Epidermal melanocyte (primary cell): Measurements from ENCODE around the gene CDH4.

Experiments used
- DNase-seq: peaks from one replicate; pipeline ENCODE4 v3.0.0; 2011; ENCODE audit warnings: low spot score; ENCODE audit not compliant: insufficient read length

The CDH4 gene

DNA sequence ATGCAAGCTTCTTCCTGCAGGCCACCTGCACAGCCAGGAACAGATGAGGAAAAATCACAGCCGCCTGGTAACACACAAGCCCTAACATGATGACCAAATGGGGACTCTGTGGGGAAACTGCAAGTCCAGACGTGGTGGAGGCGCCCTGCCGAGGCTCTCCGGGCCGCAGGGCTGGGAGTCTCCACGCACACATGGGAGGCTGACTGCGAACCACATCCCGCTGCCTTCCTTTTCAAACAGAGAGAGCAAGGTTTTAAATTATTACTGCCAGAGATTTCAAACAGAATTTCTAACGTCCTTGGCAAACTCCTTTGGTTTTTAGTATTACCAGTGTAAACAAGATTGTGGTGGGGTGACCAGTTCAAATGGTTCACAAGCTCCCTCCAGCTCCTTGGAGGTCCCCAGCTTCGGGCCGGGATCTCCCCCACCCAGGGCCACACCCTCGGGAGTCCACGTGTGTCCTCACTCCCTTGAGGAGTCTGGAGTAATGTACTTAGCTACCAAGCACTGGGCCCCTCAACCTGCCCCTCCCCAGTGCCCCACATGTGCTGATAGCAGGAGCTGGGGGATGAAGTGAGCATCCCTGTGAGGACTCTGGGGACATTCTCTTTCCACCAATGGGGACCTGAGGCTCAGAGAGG, 560.9 kb downstream of the CDH4 start:
- DNase-seq: no peak

DNA sequence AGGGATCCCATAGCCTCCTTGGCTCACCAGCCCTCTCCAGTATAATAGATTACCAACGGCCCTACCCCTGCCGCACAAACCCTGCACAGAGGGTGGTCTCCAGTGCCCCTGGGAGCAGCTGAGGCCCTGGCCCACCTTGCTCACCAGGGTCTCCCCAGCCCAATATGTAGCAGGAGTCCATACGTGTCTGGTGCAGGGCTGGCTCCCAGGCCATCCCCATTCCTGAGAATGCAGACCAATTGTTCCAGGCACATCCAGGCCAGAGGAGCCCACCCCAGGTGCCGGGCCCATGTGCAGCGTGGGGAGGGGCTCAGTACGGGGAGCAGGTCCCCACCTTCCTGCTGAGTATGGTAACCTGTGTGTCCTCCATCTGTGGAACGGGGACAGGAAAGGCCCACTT, 561.7 kb downstream of the CDH4 start:
- no peak for DNase-seq

DNA sequence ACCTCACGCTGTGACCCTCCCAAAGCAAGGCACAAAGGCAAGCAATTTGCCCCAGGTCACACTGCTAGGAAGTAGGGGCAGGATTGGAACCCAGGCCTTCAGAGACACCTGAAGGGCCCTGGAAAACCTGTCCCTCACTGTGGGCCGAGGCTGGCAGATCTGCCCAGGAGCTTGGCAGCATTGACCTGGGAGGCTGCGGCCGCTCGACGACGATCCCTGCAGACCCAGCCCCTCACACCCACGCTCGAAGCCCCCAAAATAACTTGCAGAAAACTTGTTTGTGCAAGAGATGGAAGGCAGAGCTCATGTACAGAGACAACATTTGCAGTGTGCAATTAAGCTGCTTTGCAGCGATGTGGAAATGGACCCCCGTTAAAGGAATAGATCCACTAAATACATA, 562.2 kb downstream of the CDH4 start:
- DNase-seq: no peak

DNA sequence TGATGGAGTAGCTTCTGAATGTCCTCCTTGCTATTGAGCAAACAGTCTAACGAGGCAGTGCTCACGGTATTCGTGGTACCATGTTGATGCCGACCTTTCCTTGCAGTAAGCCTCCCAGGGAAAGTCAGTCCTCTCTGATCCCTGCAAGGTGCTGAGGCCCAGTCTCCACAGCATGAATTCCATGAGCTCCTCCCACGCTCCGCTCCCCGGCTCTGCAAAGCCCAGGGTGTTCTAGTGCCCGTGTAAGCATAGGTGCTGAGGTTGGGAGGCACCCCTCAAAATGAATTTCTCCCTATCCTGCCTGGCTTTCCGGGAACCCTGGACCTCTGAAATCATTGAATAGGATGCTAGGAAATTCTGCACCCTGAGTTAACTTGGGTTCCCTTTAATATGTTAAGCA, 562.7 kb downstream of the CDH4 start:
- no peak for DNase-seq

DNA sequence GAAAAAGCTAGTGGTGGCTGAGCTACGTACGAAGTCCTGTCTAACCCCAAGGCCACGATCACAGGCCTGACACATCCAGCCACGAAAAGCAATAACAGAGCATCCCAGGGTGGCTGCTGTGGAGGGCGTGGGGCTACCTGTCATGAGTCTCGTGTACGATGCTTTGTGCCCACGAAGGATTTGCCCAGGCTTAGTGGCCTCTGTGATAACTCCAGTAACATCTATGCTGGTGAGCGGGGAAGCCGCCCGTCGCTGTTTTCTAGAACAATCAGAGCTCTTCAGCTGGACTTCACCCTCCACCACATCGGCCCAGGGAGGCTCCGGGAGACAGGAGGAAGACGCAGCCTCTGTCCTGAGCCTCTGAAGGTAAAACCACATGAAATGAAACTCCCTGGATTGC, 563.1 kb downstream of the CDH4 start:
- no peak for DNase-seq

DNA sequence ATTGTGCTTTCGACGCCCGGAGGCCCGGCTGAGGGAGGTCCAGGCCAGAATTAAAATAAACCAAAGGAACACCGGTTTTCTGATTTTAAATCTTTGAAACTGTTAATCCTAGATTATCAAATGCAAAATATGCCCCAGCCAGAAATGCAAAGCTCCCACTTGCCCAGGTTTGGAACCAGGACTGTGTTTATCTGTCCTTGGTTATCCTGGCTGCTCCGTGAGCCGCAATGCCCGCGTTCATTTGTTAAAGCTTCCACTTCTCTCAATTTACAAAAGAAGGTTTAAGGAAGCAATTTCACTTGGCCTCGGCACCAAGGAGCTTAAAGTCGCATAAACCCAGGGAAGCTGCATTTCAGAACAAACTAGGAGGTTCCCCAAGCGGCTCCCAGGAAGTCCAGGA, 563.6 kb downstream of the CDH4 start:
- no peak for DNase-seq

DNA sequence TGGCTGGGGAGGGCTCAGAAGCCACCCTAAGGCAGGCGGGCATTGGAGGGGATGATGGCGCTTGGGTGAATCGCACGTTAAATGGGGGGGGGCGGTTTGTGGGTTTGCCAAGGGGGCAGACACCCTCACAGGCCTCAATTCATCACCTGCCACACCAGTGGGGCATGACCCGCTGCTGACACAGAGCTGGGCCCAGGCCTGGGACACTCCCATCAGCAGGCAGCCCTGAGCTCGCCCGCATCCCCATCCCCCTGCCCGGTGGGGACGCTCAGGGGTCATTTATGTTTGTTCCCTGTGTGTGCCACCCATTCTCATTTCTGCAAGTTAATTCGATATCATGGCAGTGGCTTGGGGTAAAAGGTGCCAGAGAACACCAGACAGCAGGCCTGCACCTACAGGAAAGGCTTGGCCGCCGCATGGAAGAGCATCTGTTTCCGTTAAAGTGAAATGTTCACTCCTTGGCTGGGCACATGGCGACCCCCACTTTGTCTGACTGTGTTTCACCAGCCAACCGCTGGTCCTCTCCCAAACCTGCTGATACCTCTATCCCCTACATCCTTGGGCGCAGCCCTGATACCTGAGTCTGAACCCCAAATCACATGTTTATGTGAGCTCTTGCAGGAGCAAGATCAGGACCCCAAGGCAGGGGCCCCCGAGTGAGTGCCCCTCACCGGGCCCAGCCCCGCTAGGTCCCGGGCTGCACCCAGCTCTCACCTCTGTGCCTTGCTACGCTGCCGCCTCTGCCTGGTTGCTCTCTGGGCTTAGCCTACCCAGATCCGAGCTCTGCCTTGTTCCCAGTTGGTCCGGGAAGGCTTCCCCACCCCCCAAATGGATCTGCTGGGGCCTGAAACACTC, 564.8 kb downstream of the CDH4 start:
- no peak for DNase-seq

DNA sequence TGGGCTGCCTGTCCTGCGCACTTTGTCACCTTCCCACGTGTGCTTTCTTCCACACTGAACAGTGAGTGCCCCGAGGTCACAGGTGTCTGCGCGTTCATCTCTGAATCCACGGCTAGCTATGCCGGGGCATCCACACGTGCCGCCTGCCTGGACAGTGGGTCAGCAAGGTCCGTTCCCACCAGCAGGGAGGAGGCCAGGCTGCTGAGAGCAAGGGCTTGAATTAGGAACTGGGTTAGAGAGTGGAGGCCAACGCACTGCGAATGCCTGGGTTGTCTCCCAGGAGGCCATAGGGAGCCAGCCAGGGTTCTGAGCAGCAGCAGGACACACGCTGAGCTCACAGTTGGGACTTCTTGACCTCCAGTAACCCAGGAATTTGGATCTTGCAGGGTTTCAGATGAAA, 565.5 kb downstream of the CDH4 start:
- no peak for DNase-seq

DNA sequence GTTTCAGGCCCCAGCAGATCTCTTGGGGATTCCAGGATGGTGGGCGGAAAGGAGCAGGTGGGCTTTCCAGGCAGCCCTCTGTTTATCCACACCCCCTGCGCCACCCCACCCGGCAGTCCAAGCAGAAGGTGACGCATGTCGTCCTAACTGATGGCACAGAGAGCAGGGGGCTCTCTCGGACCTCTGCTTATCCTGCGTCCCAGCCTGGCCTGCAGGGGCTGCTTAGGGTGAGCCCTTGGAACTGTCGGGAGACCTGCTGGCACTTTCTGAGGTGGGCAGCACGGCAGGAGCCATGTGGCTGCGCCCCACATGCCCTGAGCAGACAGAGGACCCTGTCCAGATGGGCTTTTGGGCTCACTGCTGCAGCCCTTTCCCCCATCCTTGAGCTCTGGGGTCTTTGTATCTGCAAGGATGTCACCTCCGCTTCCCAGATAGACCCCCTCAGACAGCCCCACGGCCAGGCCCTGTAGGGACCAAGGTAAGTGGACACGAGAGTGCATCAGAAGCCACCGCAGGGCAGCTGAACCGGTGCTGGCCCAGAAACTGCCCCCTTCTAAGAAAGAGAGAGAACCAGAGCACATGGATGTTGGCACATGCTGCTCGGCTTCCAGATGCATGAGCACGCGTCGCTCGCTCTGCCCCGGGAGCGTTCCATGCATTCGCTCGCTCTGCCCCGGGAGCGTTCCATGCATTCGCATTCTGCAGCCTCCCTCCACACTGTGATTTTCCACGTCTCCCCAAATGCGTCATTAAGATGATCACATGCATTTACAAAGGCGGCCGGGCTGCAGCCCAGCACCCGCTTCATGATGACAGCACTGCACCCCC, 566.9 kb downstream of the CDH4 start:
- DNase-seq: no peak

DNA sequence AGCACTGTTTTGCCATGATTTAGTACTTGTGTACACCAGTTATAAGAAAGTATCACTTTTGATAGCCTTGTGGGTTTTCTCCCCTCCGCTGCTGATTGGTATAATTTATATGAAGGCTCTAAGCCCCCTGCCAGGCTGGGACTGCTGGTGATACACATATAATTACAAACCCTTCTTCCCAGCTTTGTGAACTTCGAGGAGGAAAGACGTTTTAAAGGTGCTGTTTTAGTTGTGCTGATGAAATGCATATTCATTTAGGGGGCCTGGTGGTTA, 567.4 kb downstream of the CDH4 start:
- DNase-seq: no peak

DNA sequence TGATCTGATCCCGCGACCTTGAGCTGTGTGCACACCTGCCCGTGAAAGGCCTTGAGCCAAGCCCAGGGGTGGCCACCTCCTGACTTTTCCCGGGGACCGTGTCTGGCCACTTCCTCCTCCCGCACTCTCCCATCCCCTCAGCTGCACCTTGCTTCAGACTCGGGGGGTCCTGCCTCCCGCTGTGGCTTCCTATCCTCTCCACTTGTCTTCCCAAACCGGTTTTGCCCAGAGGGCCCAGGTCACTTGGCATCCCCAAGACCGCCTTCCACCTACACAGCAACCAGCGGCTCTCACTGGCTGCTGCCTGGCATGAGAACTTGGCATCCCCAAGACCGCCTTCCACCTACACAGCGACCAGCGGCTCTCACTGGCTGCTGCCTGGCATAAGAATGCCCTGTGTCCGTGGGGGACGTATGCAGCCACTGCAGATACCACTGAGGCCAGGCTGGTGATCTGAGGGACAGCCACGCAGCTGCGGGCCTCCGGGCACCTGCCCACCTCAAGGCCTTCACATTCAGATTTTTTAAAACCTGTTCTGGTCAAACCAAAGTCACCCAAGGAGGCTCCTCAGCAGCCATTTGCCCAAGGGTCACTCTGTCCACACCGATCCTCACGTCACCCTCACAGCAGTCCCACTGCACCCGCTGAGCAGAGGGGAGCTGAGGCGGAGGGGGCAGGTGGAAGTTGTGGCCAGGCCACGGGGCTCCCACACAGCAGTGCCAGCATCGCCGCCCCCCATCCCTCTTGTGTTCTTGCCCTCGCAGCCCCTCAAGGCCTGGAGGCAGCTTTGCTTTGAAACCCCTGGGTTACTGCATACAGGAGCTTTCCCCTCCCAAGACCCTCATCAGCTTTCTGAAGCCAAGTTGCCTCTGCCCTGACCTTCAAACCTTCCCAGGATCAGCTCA, 568.1 kb downstream of the CDH4 start:
- DNase-seq: no peak

DNA sequence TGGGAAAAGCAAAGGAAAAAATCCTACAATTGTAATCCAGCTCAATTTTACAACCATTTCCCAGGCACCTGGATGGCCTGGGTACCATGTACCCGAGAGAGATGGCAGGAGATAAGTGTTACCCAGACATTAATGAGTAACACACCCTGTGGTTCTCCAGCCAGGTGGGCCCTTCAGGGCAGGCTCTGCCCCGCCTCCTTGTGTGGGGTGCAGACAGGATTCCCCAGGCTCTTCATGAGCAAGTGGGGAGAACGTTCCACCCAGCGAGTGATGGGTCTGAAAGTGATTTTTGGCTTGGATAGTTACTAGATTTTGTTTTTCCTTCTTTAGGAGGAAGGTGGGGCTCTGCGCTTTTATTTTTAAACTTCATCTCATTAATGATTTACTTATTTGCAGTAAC, 569.7 kb downstream of the CDH4 start:
- no peak for DNase-seq

DNA sequence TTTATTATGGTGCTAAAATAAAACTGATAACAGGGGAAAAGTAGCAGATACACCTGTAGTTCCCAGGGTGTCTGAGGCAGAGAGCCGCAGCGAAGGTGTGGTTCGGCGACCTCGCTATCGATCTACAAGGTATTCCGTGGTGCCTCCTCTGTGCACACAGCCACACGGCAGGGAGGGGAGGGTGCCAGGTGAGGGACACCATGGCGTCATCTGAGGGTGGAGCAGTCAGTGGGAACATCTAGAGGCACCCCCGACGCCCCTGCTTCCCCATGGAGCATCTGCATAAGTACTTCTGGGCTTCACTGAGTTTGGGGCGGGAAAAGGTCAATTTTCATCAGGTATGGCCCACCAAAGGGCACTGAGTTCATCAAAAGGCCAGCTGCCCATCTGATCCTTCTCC, 570.3 kb downstream of the CDH4 start:
- no peak for DNase-seq

DNA sequence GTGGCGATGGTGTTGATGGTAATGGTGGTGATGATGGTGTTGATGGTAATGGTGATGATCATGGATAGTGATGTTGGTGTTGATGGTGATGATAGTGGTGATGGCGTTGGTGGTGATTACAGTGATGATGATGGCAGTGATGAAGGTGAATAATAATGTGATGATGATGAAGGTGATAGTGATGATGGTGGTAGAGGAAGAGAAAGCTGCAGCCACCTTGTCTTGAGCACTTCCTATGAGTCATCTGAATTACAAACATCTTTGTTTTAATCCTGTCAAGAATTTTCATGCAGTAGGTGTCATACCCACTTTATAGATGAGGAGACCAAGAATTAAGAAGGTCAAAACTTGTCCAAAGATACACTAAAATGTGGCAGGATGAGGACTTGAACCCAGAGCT, 571.2 kb downstream of the CDH4 start:
- no peak for DNase-seq

DNA sequence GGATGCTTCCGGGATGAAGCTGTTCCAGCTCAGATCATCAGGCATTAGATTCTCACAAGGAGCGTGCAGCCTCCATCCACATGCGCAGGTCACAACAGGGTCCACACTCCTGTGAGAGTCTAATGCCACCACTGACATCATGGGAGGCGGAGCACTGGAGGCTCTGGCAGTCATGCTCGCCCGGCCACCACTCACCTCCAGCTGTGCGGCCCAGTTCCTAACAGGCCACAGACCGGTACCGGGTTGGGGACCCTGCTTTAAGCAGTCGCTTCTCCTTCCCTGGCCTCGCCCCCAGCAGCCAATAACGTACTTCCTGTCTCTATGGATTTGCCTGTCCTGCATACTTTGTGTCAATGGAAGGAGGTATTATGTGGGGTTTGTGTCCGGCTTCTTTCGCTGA, 576.8 kb downstream of the CDH4 start:
- no peak for DNase-seq

DNA sequence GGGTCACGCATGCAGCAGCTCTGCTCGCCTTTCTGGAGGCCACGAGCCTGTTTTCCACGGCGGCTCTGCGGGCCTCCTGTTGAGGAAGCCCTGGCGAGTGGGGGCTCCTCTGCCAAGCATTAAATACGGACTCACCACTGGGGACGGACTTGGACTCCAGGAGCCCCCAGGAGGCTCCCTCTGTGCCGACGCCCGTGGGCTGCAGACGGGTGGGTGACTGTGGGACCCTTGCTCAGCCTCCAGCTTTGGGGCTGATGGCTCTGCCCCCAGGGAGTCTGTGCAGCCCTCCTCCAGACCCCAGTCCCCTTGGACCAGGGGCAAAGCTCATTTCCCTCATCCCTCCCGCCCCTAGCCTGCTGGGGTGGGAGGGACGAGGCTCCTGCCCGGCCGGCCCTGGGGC, 577.5 kb downstream of the CDH4 start:
- no peak for DNase-seq

DNA sequence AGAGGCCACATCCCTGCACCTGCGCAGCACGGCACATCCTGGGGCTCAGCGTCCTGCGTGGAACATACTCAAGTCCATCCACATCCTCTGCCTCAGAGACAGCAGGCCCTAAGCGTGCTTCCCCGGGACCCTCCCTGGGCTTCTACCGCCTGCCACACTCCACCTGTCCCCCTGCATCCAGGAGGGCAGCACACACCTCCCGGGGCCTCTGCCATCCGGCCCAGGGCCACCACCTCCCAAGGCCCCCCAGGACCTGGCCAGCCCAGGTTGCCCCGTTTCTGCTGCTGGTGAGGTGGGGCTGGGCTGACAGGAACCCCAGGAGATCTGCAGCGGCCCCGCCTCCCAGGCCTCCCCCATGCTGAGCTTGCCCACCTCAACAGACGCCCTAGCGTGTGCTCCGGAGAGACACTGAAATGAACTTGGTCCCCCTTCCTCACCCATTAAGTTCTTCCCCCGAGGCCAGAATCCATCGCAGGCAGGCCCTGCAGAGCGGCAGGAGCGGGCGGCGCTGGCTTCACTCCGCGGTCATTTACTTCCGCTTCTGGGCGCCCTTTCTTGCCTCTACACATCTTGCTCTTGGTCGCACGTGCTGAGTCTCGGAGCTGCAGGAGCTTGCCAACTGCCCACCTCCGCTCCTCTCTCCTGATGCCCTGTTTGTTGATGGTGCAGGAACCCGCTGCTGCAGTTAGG, 578.3 kb downstream of the CDH4 start:
- no peak for DNase-seq

DNA sequence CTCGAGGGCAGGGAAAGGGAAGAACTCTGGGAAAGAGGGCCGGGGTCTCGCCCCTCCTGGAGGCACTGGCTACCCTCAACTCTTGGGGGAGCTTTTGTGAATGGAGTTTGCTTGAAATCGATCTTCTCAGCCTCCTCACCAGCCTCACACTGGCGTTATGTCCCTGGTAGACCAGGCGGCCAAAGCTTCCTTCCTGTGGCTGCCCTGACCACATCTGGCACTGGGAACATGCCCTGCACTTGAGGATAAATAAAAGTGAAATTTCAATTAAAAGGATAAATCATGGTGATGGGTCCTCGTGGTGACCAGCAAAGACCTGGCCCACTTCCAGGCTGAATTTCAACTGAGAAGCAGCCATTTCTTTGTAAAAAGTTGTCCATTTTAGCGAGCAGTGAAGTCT, 578.9 kb downstream of the CDH4 start:
- DNase-seq: no peak

DNA sequence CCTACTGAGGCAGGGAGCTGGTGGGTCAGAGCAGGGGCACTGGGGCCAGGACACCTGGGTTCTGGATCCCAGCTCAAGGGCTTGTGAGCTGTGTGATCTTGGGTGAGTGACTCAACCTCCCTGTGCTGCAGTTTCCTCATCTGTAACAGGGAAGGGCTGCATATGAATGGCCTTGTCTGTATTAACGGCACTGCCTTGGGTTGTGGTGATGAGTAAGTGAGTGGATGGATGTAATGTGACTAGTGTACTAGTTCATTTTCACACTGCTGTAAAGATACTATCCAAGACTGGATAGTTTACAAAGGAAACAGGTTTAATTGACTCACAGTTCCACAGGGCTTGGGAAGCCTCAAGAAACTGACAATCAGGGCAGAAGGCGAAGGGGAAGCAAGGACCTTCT, 580.1 kb downstream of the CDH4 start:
- no peak for DNase-seq

DNA sequence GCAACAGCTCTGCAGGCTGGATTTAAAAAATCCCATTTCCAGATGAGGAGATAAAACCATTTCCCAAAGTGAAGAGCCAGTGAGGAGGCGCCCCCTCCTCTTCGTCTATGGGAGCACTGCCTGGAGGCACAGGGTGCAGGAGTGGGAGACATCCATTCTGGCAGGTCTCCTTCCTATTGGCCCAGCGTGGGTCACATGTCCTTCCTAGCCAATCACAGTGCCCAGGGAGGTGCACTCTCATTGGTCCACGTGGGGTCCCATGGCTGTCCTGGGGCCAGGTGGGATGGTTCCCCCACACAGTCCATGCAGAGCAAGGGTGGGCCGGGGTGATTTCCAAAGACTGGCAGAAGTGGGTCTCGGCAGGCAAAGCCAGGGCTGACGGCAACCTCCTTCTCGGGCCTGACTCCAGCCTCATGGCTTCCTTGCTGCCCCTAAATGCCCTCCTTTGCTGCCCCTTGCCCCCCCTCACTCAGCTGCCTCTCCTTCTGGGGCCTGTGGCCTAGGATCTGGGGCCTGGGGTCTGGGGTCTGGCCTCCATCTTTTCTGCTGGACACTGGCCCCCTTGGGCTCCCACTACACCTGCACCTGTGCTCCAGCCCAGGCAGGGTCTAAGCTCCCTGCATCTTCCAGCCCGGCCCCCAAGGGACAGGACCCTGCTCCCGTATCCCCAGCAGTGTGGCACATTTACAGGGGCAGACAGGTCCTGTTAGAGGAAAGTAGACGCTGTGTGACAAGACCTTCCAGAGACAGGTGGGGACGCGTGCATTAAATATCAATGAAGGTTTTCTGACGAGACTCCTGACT, 581.9 kb downstream of the CDH4 start:
- no peak for DNase-seq
